Thoracic aorta (tissue), 2 donors: ENCODE results near the gene REST. TPM values are rescaled to one million over a fixed set of nuclear protein-coding genes. Genes with fewer than 3 reads are reported as not detected.
A peak's percentile ranks its signal among the peaks of the same experiment; 100 is the strongest.

Source experiments
- ATAC-seq: fragments of 150-250 bp; one replicate; pipeline ENCODE4 v1.8.0; 2017; ENCODE audit warnings: low read depth; ENCODE audit not compliant: insufficient number of reproducible peaks, low FRiP score
- DNase-seq: peaks from one replicate; pipeline ENCODE4 v3.0.0-alpha.2; 2020; ENCODE audit warnings: low spot score
- H3K27ac ChIP-seq, 2 donors: fragments of 200-600 bp; sonication (generic); 1 replicate in 1 of 2; 2 replicates in 1 of 2; pipeline ENCODE4 v1.5.1; 2016; ENCODE audit warnings: mild to moderate bottlenecking in 2 of 2, moderate library complexity in 2 of 2
- H3K27me3 ChIP-seq: fragments of 200-600 bp; sonication (generic); replicated peaks from 2 replicates; pipeline ENCODE4 v1.6.0; 2016; ENCODE audit warnings: mild to moderate bottlenecking; ENCODE audit not compliant: insufficient read depth
- H3K36me3 ChIP-seq: fragments of 200-600 bp; sonication (generic); one replicate; pipeline ENCODE4 v1.5.1; 2016
- H3K4me1 ChIP-seq, 2 donors: fragments of 200-600 bp; sonication (generic); 1 replicate in 1 of 2; 2 replicates in 1 of 2; pipeline versions ENCODE4 v1.5.1 to v1.6.0; 2016; ENCODE audit warnings: low read depth in 2 of 2, mild to moderate bottlenecking in 1 of 2; ENCODE audit not compliant: control insufficient read depth in 1 of 2
- H3K4me3 ChIP-seq: fragments of 200-600 bp; sonication (generic); 2 replicates; pipeline ENCODE4 v1.5.1; 2016; ENCODE audit warnings: mild to moderate bottlenecking
- H3K9me3 ChIP-seq: fragments of 200-600 bp; sonication (generic); 2 replicates; pipeline ENCODE4 v1.5.1; 2016
- total RNA-seq, 2 donors: library from RNA; depleted of rRNA; stranded (reverse); fragments of >200 nt; gene quantifications; one replicate each; pipeline versions ENCODE4 v1.1.0 to v1.2.3, GENCODE V29; 2016
- TF ChIP-seq, protein P1 (sequence below): fragments of 200-600 bp; sonication (generic); IDR thresholded peaks from one replicate; pipeline ENCODE4 v1.5.1; 2019; ENCODE audit warnings: antibody characterized with exemption

REST gene
- total RNA-seq, 2 donors from 2014 or later: 32.5 to 38.6 TPM

DNA sequence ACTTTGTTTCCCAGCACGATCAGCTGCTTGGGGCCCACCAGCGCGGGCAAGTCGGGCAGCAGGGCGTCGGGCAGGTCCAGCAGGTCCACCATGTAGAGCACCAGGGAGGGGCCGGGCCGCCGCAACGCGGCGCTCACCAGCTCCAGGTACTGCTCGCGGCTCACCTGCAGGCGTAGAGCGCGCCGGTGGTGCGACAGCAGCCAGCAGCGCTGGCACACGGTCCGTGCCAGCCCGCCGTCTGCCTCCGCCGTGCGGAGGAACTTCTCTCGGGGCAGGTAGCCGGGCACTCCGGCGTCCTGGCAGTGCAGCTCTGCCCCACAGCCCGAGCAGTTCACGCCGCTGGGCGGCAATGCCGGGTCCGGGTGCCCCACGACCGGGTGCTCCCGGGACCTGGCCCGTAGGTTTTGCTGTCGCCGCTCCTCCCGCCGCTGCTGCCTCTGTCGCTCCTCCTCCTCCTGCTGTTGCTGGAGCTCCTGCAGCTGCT is 69.2 kb downstream of the REST start:
- peaks cover 34 to 49% of the 10 kb centered on the region in 2 donors for H3K4me1 ChIP-seq
- DNase-seq: no peak
- peaks cover 18% of the 10 kb centered on the region for H3K36me3 ChIP-seq
- H3K9me3 ChIP-seq: no peaks in the 10 kb centered on the region
- ATAC-seq: peak; percentile 5
- H3K4me3 ChIP-seq: peak overlapping the region; percentile 75
- H3K27ac ChIP-seq: peak overlapping the region; percentile 84 to 93
- H3K27me3 ChIP-seq: no peaks in the 10 kb centered on the region
- TF ChIP-seq, protein P1, sequence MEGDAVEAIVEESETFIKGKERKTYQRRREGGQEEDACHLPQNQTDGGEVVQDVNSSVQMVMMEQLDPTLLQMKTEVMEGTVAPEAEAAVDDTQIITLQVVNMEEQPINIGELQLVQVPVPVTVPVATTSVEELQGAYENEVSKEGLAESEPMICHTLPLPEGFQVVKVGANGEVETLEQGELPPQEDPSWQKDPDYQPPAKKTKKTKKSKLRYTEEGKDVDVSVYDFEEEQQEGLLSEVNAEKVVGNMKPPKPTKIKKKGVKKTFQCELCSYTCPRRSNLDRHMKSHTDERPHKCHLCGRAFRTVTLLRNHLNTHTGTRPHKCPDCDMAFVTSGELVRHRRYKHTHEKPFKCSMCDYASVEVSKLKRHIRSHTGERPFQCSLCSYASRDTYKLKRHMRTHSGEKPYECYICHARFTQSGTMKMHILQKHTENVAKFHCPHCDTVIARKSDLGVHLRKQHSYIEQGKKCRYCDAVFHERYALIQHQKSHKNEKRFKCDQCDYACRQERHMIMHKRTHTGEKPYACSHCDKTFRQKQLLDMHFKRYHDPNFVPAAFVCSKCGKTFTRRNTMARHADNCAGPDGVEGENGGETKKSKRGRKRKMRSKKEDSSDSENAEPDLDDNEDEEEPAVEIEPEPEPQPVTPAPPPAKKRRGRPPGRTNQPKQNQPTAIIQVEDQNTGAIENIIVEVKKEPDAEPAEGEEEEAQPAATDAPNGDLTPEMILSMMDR: no peak

DNA sequence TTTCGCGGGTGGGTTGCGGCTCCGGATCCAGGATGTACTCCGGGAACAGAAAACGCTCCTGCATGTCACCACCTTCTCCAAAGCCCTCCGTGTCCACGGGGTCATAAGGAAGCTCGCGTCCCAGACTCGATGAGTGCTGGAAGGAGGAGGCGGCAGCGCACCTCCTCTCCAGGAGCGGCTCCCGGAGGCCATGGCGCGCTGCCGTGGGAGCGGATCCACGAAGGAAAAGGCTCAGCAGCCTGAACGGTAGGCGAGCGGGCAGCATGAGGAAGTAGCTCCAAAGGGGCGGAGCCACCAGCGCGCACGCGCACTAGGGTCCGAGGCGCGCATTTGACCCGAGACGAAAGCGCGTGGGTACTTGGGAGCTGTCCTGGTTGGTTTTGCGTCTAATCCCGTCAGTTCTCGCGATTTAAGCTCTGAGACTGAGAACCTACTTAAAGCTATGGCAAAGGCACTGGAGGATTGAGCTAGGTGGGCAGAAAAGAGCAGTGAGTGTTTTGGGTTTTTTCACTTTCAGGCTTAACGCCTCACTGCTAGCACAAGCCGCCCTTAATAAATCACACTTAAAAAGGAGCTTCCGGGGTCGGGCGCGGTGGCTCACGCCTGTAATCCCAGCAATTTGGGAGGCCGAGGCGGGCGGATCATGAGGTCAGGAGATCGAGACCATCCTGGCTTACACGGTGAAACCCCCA is 69.8 kb downstream of the REST start, which contains the start of gene NOA1:
TSS of gene NOA1 (minus strand) at position 286 of the 692 bp plus-strand sequence. CDS start at position 265, 21 bp downstream.
- Histone ChIP-seq H3K4me3 (peak within 1 kb of the TSS; percentile 75), H3K27me3 (no peaks in the 10 kb centered on the region), H3K9me3 (no peaks in the 10 kb centered on the region), H3K27ac (peak within 1 kb of the TSS; percentile 93 to 94), H3K4me1 (peaks cover 40 to 55% of the 10 kb centered on the region in 2 donors), H3K36me3 (peaks cover 12% of the 10 kb centered on the region)
- ATAC-seq (peak; percentile 99), DNase-seq (peak; percentile 95)
- TF ChIP-seq, protein P1: no peak

DNA sequence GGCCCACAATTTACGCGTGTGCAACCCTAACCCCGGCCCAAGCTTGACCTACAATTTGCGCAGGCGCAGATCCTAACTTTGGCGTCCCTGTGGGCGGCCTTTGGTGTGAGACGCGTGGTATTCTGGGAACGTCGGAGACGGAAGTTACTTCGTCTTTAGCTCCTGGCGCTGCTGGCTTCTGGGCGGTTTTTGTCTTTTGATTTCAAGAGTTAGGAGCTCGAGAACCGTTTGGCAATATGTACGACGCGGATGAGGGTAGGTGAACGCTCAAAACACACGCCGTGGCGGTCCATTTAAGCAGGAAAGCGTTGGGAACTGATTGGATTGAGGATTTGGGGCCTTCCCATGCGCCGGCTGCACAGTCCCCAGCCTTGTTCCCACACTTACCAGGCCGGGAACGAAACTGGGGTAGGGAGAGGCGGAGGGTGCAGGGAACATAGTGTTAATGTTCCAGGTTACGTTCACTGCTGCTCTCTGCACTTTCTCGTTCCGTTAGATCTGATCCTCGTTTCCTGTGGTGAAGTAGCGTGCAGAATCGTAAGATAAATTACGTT is 71.1 kb downstream of the REST start, which contains the start of gene POLR2B:
TSS of gene POLR2B (plus strand) at position 147 of the 554 bp plus-strand sequence. CDS start at position 237, 90 bp downstream.
- ATAC-seq: peak; percentile 74
- DNase-seq: peak; percentile 81
- Histone ChIP-seq H3K4me1 (peaks cover 40 to 55% of the 10 kb centered on the region in 2 donors), H3K9me3 (no peaks in the 10 kb centered on the region), H3K4me3 (peak within 1 kb of the TSS; percentile 75), H3K36me3 (no peaks in the 10 kb centered on the region), H3K27me3 (no peaks in the 10 kb centered on the region), H3K27ac (peak within 1 kb of the TSS; percentile 93 to 94)
- TF ChIP-seq, protein P1: no peak

DNA sequence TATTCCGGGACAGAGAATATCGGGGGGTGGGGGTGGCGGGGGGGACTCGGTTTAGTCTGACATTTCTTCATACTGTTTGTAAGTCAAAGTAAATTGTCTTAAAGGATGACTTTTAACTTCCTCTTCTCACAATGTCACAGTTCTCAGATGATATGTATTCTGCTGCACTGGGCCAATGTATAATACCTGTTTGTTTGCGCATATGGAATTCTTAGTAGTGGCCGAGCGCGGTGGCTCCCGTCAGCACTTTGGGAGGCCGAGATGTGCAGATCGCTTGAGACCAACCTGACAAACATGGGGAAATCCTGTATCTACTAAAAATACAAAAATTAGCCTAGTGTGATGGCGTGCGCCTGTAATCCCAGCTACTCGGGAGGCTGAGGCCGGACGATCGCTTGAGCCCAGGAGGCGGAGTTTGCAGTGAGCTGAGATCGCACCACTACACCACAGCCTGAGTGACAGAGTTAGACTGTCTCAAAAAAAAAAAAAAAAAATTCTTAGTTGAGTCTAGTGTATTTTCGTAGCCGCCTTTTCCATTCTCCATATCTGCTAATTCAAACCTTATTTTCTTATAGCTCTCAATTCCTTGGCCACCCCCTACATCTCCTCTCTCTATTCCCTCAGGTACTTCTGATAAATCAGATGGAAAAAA is 71.8 kb downstream of the REST start:
- peak overlapping the region in 1 of 2 donors; percentile 93 for H3K27ac ChIP-seq
- H3K4me1 ChIP-seq: peaks cover 42 to 54% of the 10 kb centered on the region in 2 donors
- TF ChIP-seq, protein P1: no peak
- no peaks in the 10 kb centered on the region for H3K27me3 ChIP-seq
- H3K36me3 ChIP-seq: no peaks in the 10 kb centered on the region
- no peak for DNase-seq
- no peak for ATAC-seq
- H3K9me3 ChIP-seq: no peaks in the 10 kb centered on the region
- peak overlapping the region; percentile 75 for H3K4me3 ChIP-seq

DNA sequence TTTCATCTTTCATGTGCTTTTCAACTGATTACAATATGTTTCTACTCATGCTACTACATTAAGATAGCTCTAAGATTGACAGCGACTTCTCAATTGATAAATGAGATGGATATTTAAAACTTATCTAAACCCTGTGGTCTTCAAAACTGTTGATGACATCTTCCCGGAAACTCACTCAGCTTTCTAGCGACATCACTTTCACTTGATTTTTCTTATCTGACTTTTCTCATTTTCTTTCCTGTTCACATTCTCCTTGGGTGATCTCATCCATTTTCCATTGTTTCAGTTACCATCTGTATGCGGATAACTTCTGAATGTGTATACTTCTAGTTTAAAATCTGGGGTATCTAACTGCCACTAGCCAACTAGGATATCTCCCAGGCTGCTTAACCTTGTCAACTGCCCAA is 74.1 kb downstream of the REST start:
- Histone ChIP-seq H3K4me1 (peaks cover 27 to 31% of the 10 kb centered on the region in 2 donors), H3K27me3 (no peaks in the 10 kb centered on the region), H3K4me3 (peak overlapping the region; percentile 5), H3K36me3 (no peaks in the 10 kb centered on the region), H3K9me3 (no peaks in the 10 kb centered on the region), H3K27ac (no peak overlapping the region)
- ATAC-seq (no peak), DNase-seq (no peak)
- TF ChIP-seq, protein P1: no peak
